ENCODE data around the gene SPATA9.

- TF ChIP-seq CTCF (IDR thresholded peaks at IDR 0.05) (no peak), POLR2A (IDR thresholded peaks at IDR 0.05) (no peak)
These were observed 72.2 kb downstream of the SPATA9 start for GRCh38 chr5:95610546-95610945.
